GM23338 (cell line): ENCODE data around the gene CASTOR1. TPM values are rescaled to one million over a fixed set of nuclear protein-coding genes. Genes with fewer than 3 reads are reported as not detected.

Experiments
- ATAC-seq: fragments of 200-7000 bp; cut with Tn5 transposase; 3 replicates; pipeline ENCODE4 v1.9.1; 2020
- DNase-seq: peaks from one replicate; pipeline ENCODE4 v3.0.0-alpha.2; 2015; ENCODE audit warnings: low spot score
- H2AFZ ChIP-seq: fragments of 200-600 bp; sonication (generic); 2 replicates; pipeline ENCODE4 v1.8.0; 2016; ENCODE audit warnings: antibody characterized with exemption, mild to moderate bottlenecking, moderate library complexity
- H3F3A ChIP-seq: fragments of 200-600 bp; sonication (generic); replicated peaks from 2 replicates; pipeline ENCODE4 v1.8.0; 2017; ENCODE audit warnings: antibody characterized with exemption, mixed run types, low read depth
- H3K27ac ChIP-seq: fragments of 200-600 bp; sonication (generic); 2 replicates; pipeline ENCODE4 v1.6.1; 2016; ENCODE audit warnings: low read depth
- H3K27me3 ChIP-seq: fragments of 200-600 bp; sonication (generic); 2 replicates; pipeline ENCODE4 v1.8.0; 2016; ENCODE audit warnings: mild to moderate bottlenecking, mixed run types, moderate library complexity; ENCODE audit not compliant: insufficient read depth
- H3K36me3 ChIP-seq: fragments of 200-600 bp; sonication (generic); 2 replicates; pipeline ENCODE4 v1.8.0; 2016; ENCODE audit warnings: mild to moderate bottlenecking; ENCODE audit not compliant: insufficient read depth
- H3K4me1 ChIP-seq: fragments of 200-600 bp; sonication (generic); 2 replicates; pipeline ENCODE4 v1.8.0; 2016; ENCODE audit warnings: mild to moderate bottlenecking, moderate library complexity; ENCODE audit not compliant: insufficient read depth
- H3K4me2 ChIP-seq: fragments of 200-600 bp; sonication (generic); 2 replicates; pipeline ENCODE4 v1.7.1; 2017; ENCODE audit warnings: mixed run types
- H3K4me3 ChIP-seq: fragments of 200-600 bp; sonication (generic); 2 replicates; pipeline ENCODE4 v1.6.1; 2016; ENCODE audit warnings: mixed run types
- H3K79me2 ChIP-seq: fragments of 200-600 bp; sonication (generic); replicated peaks from 2 replicates; pipeline ENCODE4 v1.8.0; 2017; ENCODE audit warnings: mild to moderate bottlenecking; ENCODE audit not compliant: insufficient read depth
- H3K9me2 ChIP-seq: fragments of 200-600 bp; sonication (generic); 2 replicates; pipeline ENCODE4 v1.8.0; 2017; ENCODE audit not compliant: insufficient read depth
- H4K20me1 ChIP-seq: fragments of 200-600 bp; sonication (generic); replicated peaks from 2 replicates; pipeline ENCODE4 v1.8.0; 2017; ENCODE audit warnings: mild to moderate bottlenecking; ENCODE audit not compliant: insufficient read depth
- H3K27ac Mint-ChIP-seq: 2 replicates; pipeline ENCODE4 v1.8.0; 2020; ENCODE audit warnings: inconsistent platforms, mild to moderate bottlenecking, moderate library complexity, mixed read lengths
- H3K27me3 Mint-ChIP-seq: 3 replicates; pipeline ENCODE4 v1.8.0; 2022; ENCODE audit warnings: low read depth, mild to moderate bottlenecking, moderate library complexity, mixed read lengths, inconsistent platforms; ENCODE audit not compliant: insufficient read depth, poor library complexity
- H3K36me3 Mint-ChIP-seq: 3 replicates; pipeline ENCODE4 v1.8.0; 2021; ENCODE audit warnings: low read depth, mild to moderate bottlenecking, inconsistent platforms, moderate library complexity, mixed read lengths
- H3K4me1 Mint-ChIP-seq: 3 replicates; pipeline ENCODE4 v1.8.0; 2020; ENCODE audit warnings: mild to moderate bottlenecking, inconsistent platforms, mixed read lengths
- H3K4me3 Mint-ChIP-seq: 3 replicates; pipeline ENCODE4 v1.8.0; 2021; ENCODE audit warnings: moderate library complexity, mild to moderate bottlenecking, inconsistent platforms, mixed read lengths
- H3K9me3 Mint-ChIP-seq: 3 replicates; pipeline ENCODE4 v1.8.0; 2020; ENCODE audit warnings: moderate library complexity, mild to moderate bottlenecking, inconsistent platforms, mixed read lengths
- CREB1 ChIP-seq: fragments of 250-450 bp; sonication (Bioruptor Pico); IDR thresholded peaks from 2 replicates; pipeline ENCODE4 v1.5.0; 2020; ENCODE audit warnings: low read depth, mild to moderate bottlenecking, moderate library complexity
- CTCF ChIP-seq, 2 experiments: fragments of 200-600 bp in 1 of 2; sonication (generic) in 1 of 2; conservative IDR thresholded peaks; 2 replicates each; pipeline versions ENCODE4 v1.5.1 to v1.6.1; 2016 to 2017; ENCODE audit warnings: antibody characterized with exemption in 2 of 2, low read depth in 2 of 2, mild to moderate bottlenecking in 2 of 2, moderate library complexity in 1 of 2
- EZH2 ChIP-seq: fragments of 200-600 bp; sonication (generic); IDR thresholded peaks from one replicate; pipeline ENCODE4 v1.8.0; 2017; ENCODE audit warnings: antibody characterized with exemption, mild to moderate bottlenecking, low read depth; ENCODE audit not compliant: unreplicated experiment
- JUNB ChIP-seq: IDR thresholded peaks from one replicate; pipeline ENCODE4 v1.6.1; 2016; ENCODE audit warnings: antibody characterized with exemption; ENCODE audit not compliant: unreplicated experiment
- NANOG ChIP-seq: IDR thresholded peaks from 2 replicates; pipeline ENCODE4 v1.6.1; 2016; ENCODE audit warnings: antibody characterized with exemption, borderline replicate concordance
- STAT1 ChIP-seq: IDR thresholded peaks from one replicate; pipeline ENCODE4 v1.6.1; 2016; ENCODE audit warnings: antibody characterized with exemption; ENCODE audit not compliant: unreplicated experiment
- ZNF114 ChIP-seq: fragments of 250-450 bp; sonication (Bioruptor Pico); IDR thresholded peaks from 2 replicates; pipeline ENCODE4 v1.5.0; 2020; ENCODE audit warnings: mild to moderate bottlenecking, moderate library complexity
- ZNF331 ChIP-seq: fragments of 250-450 bp; sonication (Bioruptor Pico); IDR thresholded peaks from 2 replicates; pipeline ENCODE4 v1.5.0; 2020; ENCODE audit warnings: low read depth, mild to moderate bottlenecking, moderate library complexity
- ZNF462 ChIP-seq: fragments of 250-450 bp; sonication (Bioruptor Pico); IDR thresholded peaks from 2 replicates; pipeline ENCODE4 v1.5.0; 2020; ENCODE audit warnings: mild to moderate bottlenecking, moderate library complexity
- polyA plus RNA-seq: library from polyadenylated mRNA; unstranded; fragments of >200 nt; fragmentation: Nextera tagmentation; extraction: Ambion mirVana; gene quantifications from 2 replicates; pipeline ENCODE4 v1.2.1, GENCODE V29; 2016
- total RNA-seq: library from RNA; depleted of rRNA; stranded (reverse); fragments of >200 nt; shearing (Covaris generic); gene quantifications from 2 replicates; pipeline ENCODE4 v1.2.3, GENCODE V29; 2014

CASTOR1 gene
- total and polyA plus RNA-seq, 2 experiments from 2014 or later = 11.3 to 23.2 TPM

DNA sequence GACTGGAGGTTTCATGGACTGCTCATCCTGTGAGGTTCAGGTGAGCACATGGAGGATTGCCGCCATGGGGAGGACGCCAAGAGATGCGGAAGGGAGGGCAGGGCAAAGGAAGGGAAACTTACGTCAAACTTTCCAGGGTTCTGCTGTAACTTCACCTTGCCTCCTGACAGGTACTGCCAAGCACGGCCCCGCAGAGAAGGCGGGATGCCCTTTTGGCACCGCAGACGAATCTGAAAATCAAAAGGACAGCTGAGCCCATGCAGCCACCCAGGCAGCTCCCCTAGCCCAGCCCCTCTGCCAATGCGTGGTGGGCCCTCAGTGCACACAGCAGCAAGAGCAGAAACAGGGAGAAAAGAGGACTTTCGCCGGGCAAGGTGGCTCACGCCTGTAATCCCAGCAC, 10.0 kb upstream of the CASTOR1 start (continued):
- TF ChIP-seq ZNF462 (CRISPR knock-in tag) = no peak
- TF ChIP-seq CTCF (conservative IDR thresholded peaks at IDR 0.05; ENCODE audit: low read depth in 2 of 2) = no peak
- TF ChIP-seq CREB1 = no peak
- TF ChIP-seq JUNB = no peak

- Mint-ChIP-seq H3K27ac (no peak overlapping the region), H3K36me3 (no peaks in the 10 kb centered on the region; the same call in 2 of the 3 replicates), H3K27me3 (peaks cover 14% of the 10 kb centered on the region), H3K4me3 (no peak overlapping the region), H3K4me1 (peaks cover 16% of the 10 kb centered on the region), H3K9me3 (no peaks in the 10 kb centered on the region)
- no peaks in the 10 kb centered on the region for H3K79me2 ChIP-seq
- no peak overlapping the region for H2AFZ ChIP-seq
- H3K4me3 ChIP-seq = no peak overlapping the region
- H3K4me1 ChIP-seq = no peaks in the 10 kb centered on the region
- no peak; the same call in 2 of the 3 replicates for ATAC-seq
- H3K4me2 ChIP-seq = no peak overlapping the region
- no peak overlapping the region for H3K27ac ChIP-seq
- DNase-seq = no peak
- H4K20me1 ChIP-seq = no peaks in the 10 kb centered on the region
- H3F3A ChIP-seq = no peaks in the 10 kb centered on the region
- no peaks in the 10 kb centered on the region for H3K9me2 ChIP-seq
- H3K27me3 ChIP-seq = no peaks in the 10 kb centered on the region
- no peaks in the 10 kb centered on the region for H3K36me3 ChIP-seq
- TF ChIP-seq EZH2 = no peak
- TF ChIP-seq ZNF331 (CRISPR knock-in tag) = no peak
- no peak for TF ChIP-seq CREB1
- no peak for TF ChIP-seq ZNF114 (CRISPR knock-in tag)
- no peak for TF ChIP-seq NANOG
- no peak for TF ChIP-seq STAT1
Measured at GRCh38 chr22:30297991-30298701, 8.8 kb upstream of the CASTOR1 start.
